NB4 (cell line): Measurements from ENCODE around the gene TRIM28.

Source experiments
- CTCF ChIP-seq: IDR thresholded peaks from one replicate; pipeline ENCODE4 v1.5.1; 2012; ENCODE audit warnings: low read depth, low read length
- MYC ChIP-seq: IDR thresholded peaks from 2 replicates; pipeline ENCODE4 v1.6.1; 2011; ENCODE audit warnings: low read depth, low read length
- POLR2A ChIP-seq: IDR thresholded peaks from 2 replicates; pipeline ENCODE4 v1.6.1; 2011; ENCODE audit warnings: mild to moderate bottlenecking; ENCODE audit not compliant: insufficient read length; ENCODE audit errors: extremely low read depth

- TF ChIP-seq CTCF, result no peak
- TF ChIP-seq POLR2A, result no peak
- no peak for TF ChIP-seq MYC
Measured at GRCh38 chr19:58518256-58519086, 25.4 kb upstream of the TRIM28 start.
